ENCODE measurements around the gene USP17L13. TPM values are rescaled to one million over a fixed set of nuclear protein-coding genes. Genes with fewer than 3 reads are reported as not detected.
"Not testable (repeated sequence)": the region's sequence is repeated elsewhere in the genome, so short reads cannot be mapped to it uniquely, and the experiment has no call there.

USP17L13 gene
- total RNA-seq (2014; rRNA removed; shearing (Covaris generic)), result not detected in 2 replicates

- DNase-seq (ENCODE audit: low spot score), result not testable (repeated sequence)
Observed at GRCh38 chr4:9224596-9224995, at the start of gene USP17L13. TSS of gene USP17L13 (plus strand) at chr4:9224896. CDS start at chr4:9224896, 0 bp downstream.

GRCh38 chr4:9210357-9210756 lies 14.3 kb upstream of the USP17L13 start, which contains the start of gene USP17L10:
TSS of gene USP17L10 (plus strand) at chr4:9210657. CDS start at chr4:9210657, 0 bp downstream.
- not testable (repeated sequence) for DNase-seq (ENCODE audit: low spot score)

- not testable (repeated sequence) for DNase-seq (ENCODE audit: low spot score)
Observed at GRCh38 chr4:9214701-9215100, 10.0 kb upstream of the USP17L13 start.

GRCh38 chr4:9215105-9215504 lies 9.6 kb upstream of the USP17L13 start, which contains the start of gene USP17L11:
TSS of gene USP17L11 (plus strand) at chr4:9215405. CDS start at chr4:9215405, 0 bp downstream.
- DNase-seq (ENCODE audit: low spot score), result not testable (repeated sequence)

GRCh38 chr4:9219852-9220251 lies 4.8 kb upstream of the USP17L13 start, which contains the start of gene USP17L12:
TSS of gene USP17L12 (plus strand) at chr4:9220152. CDS start at chr4:9220152, 0 bp downstream.
- not testable (repeated sequence) for DNase-seq (ENCODE audit: low spot score)

GRCh38 chr4:9230249-9230648 lies 5.6 kb downstream of the USP17L13 start:
- not testable (repeated sequence) for DNase-seq (ENCODE audit: low spot score)

GRCh38 chr4:9234085-9234484 lies 9.4 kb downstream of the USP17L13 start, which contains the start of gene USP17L15:
TSS of gene USP17L15 (plus strand) at chr4:9234385. CDS start at chr4:9234385, 0 bp downstream.
- DNase-seq (ENCODE audit: low spot score), result not testable (repeated sequence)

GRCh38 chr4:9238461-9238860 lies 13.8 kb downstream of the USP17L13 start:
- DNase-seq (ENCODE audit: low spot score), result not testable (repeated sequence)

- DNase-seq (ENCODE audit: low spot score), result not testable (repeated sequence)
Observed at GRCh38 chr4:9243579-9243978, 18.9 kb downstream of the USP17L13 start, which contains the start of gene USP17L17. TSS of gene USP17L17 (plus strand) at chr4:9243879. CDS start at chr4:9243879, 0 bp downstream.

- DNase-seq (ENCODE audit: low spot score), result peak; percentile 0
Observed at GRCh38 chr4:9247953-9248680, 23.4 kb downstream of the USP17L13 start, which contains the start of gene USP17L18. TSS of gene USP17L18 (plus strand) at chr4:9248630. CDS start at chr4:9248630, 0 bp downstream.

- DNase-seq (ENCODE audit: low spot score), result not testable (repeated sequence)
Observed at GRCh38 chr4:9253078-9253477, 28.4 kb downstream of the USP17L13 start, which contains the start of gene USP17L19. TSS of gene USP17L19 (plus strand) at chr4:9253378. CDS start at chr4:9253378, 0 bp downstream.

GRCh38 chr4:9257824-9258223 lies 33.1 kb downstream of the USP17L13 start, which contains the start of gene USP17L20:
TSS of gene USP17L20 (plus strand) at chr4:9258124. CDS start at chr4:9258124, 0 bp downstream.
- DNase-seq (ENCODE audit: low spot score), result not testable (repeated sequence)

- not testable (repeated sequence) for DNase-seq (ENCODE audit: low spot score)
Observed at GRCh38 chr4:9262572-9262971, 37.9 kb downstream of the USP17L13 start, which contains the start of gene USP17L21. TSS of gene USP17L21 (plus strand) at chr4:9262872. CDS start at chr4:9262872, 0 bp downstream.

- DNase-seq (ENCODE audit: low spot score), result not testable (repeated sequence)
Observed at GRCh38 chr4:9267319-9267718, 42.6 kb downstream of the USP17L13 start, which contains the start of gene USP17L22. TSS of gene USP17L22 (plus strand) at chr4:9267619. CDS start at chr4:9267619, 0 bp downstream.

GRCh38 chr4:9271719-9272118 lies 47.0 kb downstream of the USP17L13 start:
- not testable (repeated sequence) for DNase-seq (ENCODE audit: low spot score)

Other genes with a start within 250 kb of the USP17L13 start
- not detected in 2 replicates for gene FAM90A26, start 54.5 kb upstream of the USP17L13 start, total RNA-seq (2014; rRNA removed; shearing (Covaris generic))
- not detected in 2 replicates for gene USP17L10, start 14.2 kb upstream of the USP17L13 start, total RNA-seq (2014; rRNA removed; shearing (Covaris generic))
- not detected in 2 replicates for gene USP17L11, start 9.5 kb upstream of the USP17L13 start, total RNA-seq (2014; rRNA removed; shearing (Covaris generic))
- not detected in 2 replicates for gene USP17L12, start 4.7 kb upstream of the USP17L13 start, total RNA-seq (2014; rRNA removed; shearing (Covaris generic))
- not detected in 2 replicates for gene USP17L15, start 9.5 kb downstream of the USP17L13 start, total RNA-seq (2014; rRNA removed; shearing (Covaris generic))
- gene USP17L17, start 19.0 kb downstream of the USP17L13 start, total RNA-seq (2014; rRNA removed; shearing (Covaris generic)), result not detected in 2 replicates
- gene USP17L18, start 23.7 kb downstream of the USP17L13 start, total RNA-seq (2014; rRNA removed; shearing (Covaris generic)), result not detected in 2 replicates
- not detected in 2 replicates for gene USP17L19, start 28.5 kb downstream of the USP17L13 start, total RNA-seq (2014; rRNA removed; shearing (Covaris generic))
- gene USP17L20, start 33.2 kb downstream of the USP17L13 start, total RNA-seq (2014; rRNA removed; shearing (Covaris generic)), result not detected in 2 replicates
- gene USP17L21, start 38.0 kb downstream of the USP17L13 start, total RNA-seq (2014; rRNA removed; shearing (Covaris generic)), result not detected in 2 replicates
- gene USP17L22, start 42.7 kb downstream of the USP17L13 start, total RNA-seq (2014; rRNA removed; shearing (Covaris generic)), result 0.39 TPM in 1 of 2 replicates, not detected in the other
- not detected in 2 replicates for gene USP17L24, start 100.3 kb downstream of the USP17L13 start, total RNA-seq (2014; rRNA removed; shearing (Covaris generic))
- not detected in 2 replicates for gene USP17L25, start 105.0 kb downstream of the USP17L13 start, total RNA-seq (2014; rRNA removed; shearing (Covaris generic))
- not detected in 2 replicates for gene USP17L26, start 109.8 kb downstream of the USP17L13 start, total RNA-seq (2014; rRNA removed; shearing (Covaris generic))
- gene USP17L5, start 114.5 kb downstream of the USP17L13 start, total RNA-seq (2014; rRNA removed; shearing (Covaris generic)), result not detected in 2 replicates
- gene USP17L27, start 119.3 kb downstream of the USP17L13 start, total RNA-seq (2014; rRNA removed; shearing (Covaris generic)), result not detected in 2 replicates
- gene USP17L28, start 124.0 kb downstream of the USP17L13 start, total RNA-seq (2014; rRNA removed; shearing (Covaris generic)), result not detected in 2 replicates
- gene USP17L29, start 128.7 kb downstream of the USP17L13 start, total RNA-seq (2014; rRNA removed; shearing (Covaris generic)), result not detected in 2 replicates
- not detected in 2 replicates for gene USP17L30, start 138.2 kb downstream of the USP17L13 start, total RNA-seq (2014; rRNA removed; shearing (Covaris generic))
- gene DEFB131A, start 219.5 kb downstream of the USP17L13 start, total RNA-seq (2014; rRNA removed; shearing (Covaris generic)), result not detected in 2 replicates